ENCODE measurements around the gene GPATCH4. TPM values are rescaled to one million over a fixed set of nuclear protein-coding genes. Genes with fewer than 3 reads are reported as not detected.

Gene GPATCH4
- polyA plus RNA-seq, 2 donors, result 14.3 to 20.8 TPM

- 67 to 74% methylated on average over 4 of the region's 4 CpGs for WGBS, 2 donors
These were observed 15.0 kb downstream of the GPATCH4 start for GRCh38 chr1:156586323-156586722.

DNA sequence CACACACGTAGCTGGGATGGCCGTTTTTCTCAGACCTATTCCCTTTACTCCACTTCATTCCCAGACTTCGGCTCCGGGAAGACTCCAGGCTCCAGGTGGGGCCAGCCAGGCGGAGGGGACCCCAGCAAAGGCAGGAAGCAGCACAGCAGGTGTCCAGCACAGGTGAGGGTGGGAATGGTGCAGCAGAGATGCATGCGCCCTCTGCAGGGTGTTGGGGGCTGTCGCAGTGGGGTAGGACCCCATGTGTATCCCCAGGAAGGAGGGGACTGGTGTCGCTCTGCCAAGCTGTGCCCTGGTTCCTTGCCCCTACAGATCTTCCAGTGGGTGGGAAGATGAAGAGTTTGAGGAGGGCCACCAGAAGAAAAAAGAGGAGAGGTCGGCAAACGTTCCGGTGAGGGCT lies 16.5 kb downstream of the GPATCH4 start:
- no peaks in the 10 kb centered on the region for H3K27me3 ChIP-seq (ENCODE audit: control insufficient read depth in 1 of 2, insufficient read depth in 2 of 2, low read length in 2 of 2)
- 50 to 54% methylated on average over 11 of the region's 11 CpGs for WGBS, 2 donors
- H3K9me3 ChIP-seq (ENCODE audit: control insufficient read depth in 2 of 2, insufficient read depth in 1 of 2, low read depth in 1 of 2, low read length in 1 of 2), result no peaks in the 10 kb centered on the region
- H3K4me1 ChIP-seq (ENCODE audit: control insufficient read depth in 2 of 2, insufficient read depth in 2 of 2, low read length in 1 of 2), result no peaks in the 10 kb centered on the region
- H3K27ac ChIP-seq (ENCODE audit: low read depth in 2 of 2, low read length in 1 of 2), result no peak overlapping the region
- H3K4me3 ChIP-seq (ENCODE audit: low read depth in 1 of 2, low read length in 2 of 2), result no peak overlapping the region
- H3K36me3 ChIP-seq (ENCODE audit: control insufficient read depth in 2 of 2, insufficient read depth in 2 of 2, low read length in 1 of 2), result no peaks in the 10 kb centered on the region

More at GRCh38 chr1:156586323-156586722, 15.0 kb downstream of the GPATCH4 start:
- Histone ChIP-seq H3K27me3 (ENCODE audit: control insufficient read depth in 1 of 2, insufficient read depth in 2 of 2, low read length in 2 of 2) (no peaks in the 10 kb centered on the region), H3K4me3 (ENCODE audit: low read depth in 1 of 2, low read length in 2 of 2) (no peak overlapping the region), H3K27ac (ENCODE audit: low read depth in 2 of 2, low read length in 1 of 2) (no peak overlapping the region), H3K36me3 (ENCODE audit: control insufficient read depth in 2 of 2, insufficient read depth in 2 of 2, low read length in 1 of 2) (no peaks in the 10 kb centered on the region), H3K9me3 (ENCODE audit: control insufficient read depth in 2 of 2, insufficient read depth in 1 of 2, low read depth in 1 of 2, low read length in 1 of 2) (no peaks in the 10 kb centered on the region), H3K4me1 (ENCODE audit: control insufficient read depth in 2 of 2, insufficient read depth in 2 of 2, low read length in 1 of 2) (no peaks in the 10 kb centered on the region)

- H3K9me3 ChIP-seq (ENCODE audit: control insufficient read depth in 2 of 2, insufficient read depth in 1 of 2, low read depth in 1 of 2, low read length in 1 of 2), result no peaks in the 10 kb centered on the region
- WGBS, 2 donors, result 54 to 55% methylated on average over 20 of the region's 20 CpGs
These were observed 17.3 kb downstream of the GPATCH4 start for GRCh38 chr1:156583821-156584622.

GRCh38 chr1:156582388-156583017 lies 18.8 kb downstream of the GPATCH4 start:
- Histone ChIP-seq H3K4me1 (ENCODE audit: control insufficient read depth in 2 of 2, insufficient read depth in 2 of 2, low read length in 1 of 2) (no peaks in the 10 kb centered on the region), H3K4me3 (ENCODE audit: low read depth in 1 of 2, low read length in 2 of 2) (no peak overlapping the region), H3K27me3 (ENCODE audit: control insufficient read depth in 1 of 2, insufficient read depth in 2 of 2, low read length in 2 of 2) (no peaks in the 10 kb centered on the region), H3K9me3 (ENCODE audit: control insufficient read depth in 2 of 2, insufficient read depth in 1 of 2, low read depth in 1 of 2, low read length in 1 of 2) (no peaks in the 10 kb centered on the region), H3K36me3 (ENCODE audit: control insufficient read depth in 2 of 2, insufficient read depth in 2 of 2, low read length in 1 of 2) (no peaks in the 10 kb centered on the region), H3K27ac (ENCODE audit: low read depth in 2 of 2, low read length in 1 of 2) (no peak overlapping the region)
- WGBS, 2 donors, result 77 to 79% methylated on average over 9 of the region's 9 CpGs

More at GRCh38 chr1:156583821-156584622, 17.3 kb downstream of the GPATCH4 start:
- no peaks in the 10 kb centered on the region for H3K27me3 ChIP-seq (ENCODE audit: control insufficient read depth in 1 of 2, insufficient read depth in 2 of 2, low read length in 2 of 2)
- H3K27ac ChIP-seq (ENCODE audit: low read depth in 2 of 2, low read length in 1 of 2), result no peak overlapping the region
- no peaks in the 10 kb centered on the region for H3K4me1 ChIP-seq (ENCODE audit: control insufficient read depth in 2 of 2, insufficient read depth in 2 of 2, low read length in 1 of 2)
- no peaks in the 10 kb centered on the region for H3K36me3 ChIP-seq (ENCODE audit: control insufficient read depth in 2 of 2, insufficient read depth in 2 of 2, low read length in 1 of 2)
- H3K4me3 ChIP-seq (ENCODE audit: low read depth in 1 of 2, low read length in 2 of 2), result no peak overlapping the region

- WGBS, 2 donors, result 77% methylated on average over 21 of the region's 21 CpGs
- Histone ChIP-seq H3K4me3 (ENCODE audit: low read depth in 1 of 2, low read length in 2 of 2) (no peak overlapping the region), H3K4me1 (ENCODE audit: control insufficient read depth in 2 of 2, insufficient read depth in 2 of 2, low read length in 1 of 2) (no peaks in the 10 kb centered on the region), H3K36me3 (ENCODE audit: control insufficient read depth in 2 of 2, insufficient read depth in 2 of 2, low read length in 1 of 2) (no peaks in the 10 kb centered on the region), H3K9me3 (ENCODE audit: control insufficient read depth in 2 of 2, insufficient read depth in 1 of 2, low read depth in 1 of 2, low read length in 1 of 2) (no peaks in the 10 kb centered on the region), H3K27ac (ENCODE audit: low read depth in 2 of 2, low read length in 1 of 2) (no peak overlapping the region), H3K27me3 (ENCODE audit: control insufficient read depth in 1 of 2, insufficient read depth in 2 of 2, low read length in 2 of 2) (no peaks in the 10 kb centered on the region)
These were observed 19.5 kb downstream of the GPATCH4 start for GRCh38 chr1:156581661-156582387.

DNA sequence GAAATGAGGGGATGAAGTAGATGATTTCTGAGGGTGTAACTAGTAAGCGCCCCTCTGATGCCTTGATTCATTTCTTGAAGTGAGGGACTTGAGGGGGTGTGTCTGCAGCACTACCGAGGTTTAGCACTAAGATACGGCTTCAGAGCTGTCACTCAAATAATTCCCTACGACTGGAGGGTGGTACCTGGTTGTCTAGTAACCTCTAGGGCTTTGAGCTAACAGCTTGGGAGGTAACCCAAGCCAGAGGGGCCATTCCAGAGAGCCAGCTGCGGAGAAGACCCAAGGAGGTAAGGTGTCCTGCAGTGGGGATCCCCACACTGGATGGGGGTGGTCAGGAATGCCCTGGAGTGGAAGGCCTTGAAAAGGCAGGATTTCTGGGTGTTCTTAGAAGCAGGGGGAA lies 21.8 kb downstream of the GPATCH4 start, which contains the start of gene TTC24:
Gene TTC24, plus strand, starts transcription at position 252 of the 400 bp plus-strand sequence. CDS start 1,642 bp downstream, outside the sequence.
- no peak within 1 kb of the TSS for H3K27ac ChIP-seq (ENCODE audit: low read depth in 2 of 2, low read length in 1 of 2)
- 70 to 77% methylated on average over 5 of the region's 5 CpGs for WGBS, 2 donors
- H3K4me1 ChIP-seq (ENCODE audit: control insufficient read depth in 2 of 2, insufficient read depth in 2 of 2, low read length in 1 of 2), result no peaks in the 10 kb centered on the region
- H3K4me3 ChIP-seq (ENCODE audit: low read depth in 1 of 2, low read length in 2 of 2), result no peak within 1 kb of the TSS
- no peaks in the 10 kb centered on the region for H3K9me3 ChIP-seq (ENCODE audit: control insufficient read depth in 2 of 2, insufficient read depth in 1 of 2, low read depth in 1 of 2, low read length in 1 of 2)
- H3K27me3 ChIP-seq (ENCODE audit: control insufficient read depth in 1 of 2, insufficient read depth in 2 of 2, low read length in 2 of 2), result no peaks in the 10 kb centered on the region
- no peaks in the 10 kb centered on the region for H3K36me3 ChIP-seq (ENCODE audit: control insufficient read depth in 2 of 2, insufficient read depth in 2 of 2, low read length in 1 of 2)

DNA sequence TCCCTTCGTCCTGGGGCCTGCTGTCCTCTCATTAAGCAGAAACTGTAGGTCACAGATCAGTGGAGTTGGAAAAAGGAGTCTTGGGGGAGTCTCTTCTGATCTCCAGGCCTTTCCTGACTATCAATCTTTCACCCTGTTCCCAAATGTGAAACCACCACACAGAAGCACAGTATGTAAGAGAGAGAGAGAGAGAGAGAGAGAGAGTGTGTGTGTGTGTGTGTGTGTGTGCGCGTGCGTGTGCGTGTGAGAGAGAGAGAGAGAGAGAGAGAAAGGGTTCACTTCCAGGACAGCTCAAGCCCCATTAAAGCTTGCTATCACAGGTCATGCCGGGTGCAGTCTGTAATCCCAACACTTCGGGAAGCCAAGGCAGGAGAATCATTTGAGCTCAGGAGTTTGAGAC lies 23.2 kb downstream of the GPATCH4 start:
- Histone ChIP-seq H3K27me3 (ENCODE audit: control insufficient read depth in 1 of 2, insufficient read depth in 2 of 2, low read length in 2 of 2) (no peaks in the 10 kb centered on the region), H3K27ac (ENCODE audit: low read depth in 2 of 2, low read length in 1 of 2) (no peak overlapping the region), H3K36me3 (ENCODE audit: control insufficient read depth in 2 of 2, insufficient read depth in 2 of 2, low read length in 1 of 2) (no peaks in the 10 kb centered on the region), H3K4me1 (ENCODE audit: control insufficient read depth in 2 of 2, insufficient read depth in 2 of 2, low read length in 1 of 2) (no peaks in the 10 kb centered on the region), H3K4me3 (ENCODE audit: low read depth in 1 of 2, low read length in 2 of 2) (no peak overlapping the region), H3K9me3 (ENCODE audit: control insufficient read depth in 2 of 2, insufficient read depth in 1 of 2, low read depth in 1 of 2, low read length in 1 of 2) (no peaks in the 10 kb centered on the region)
- 51 to 69% methylated on average over 3 to 7 of the region's 7 CpGs for WGBS, 2 donors

DNA sequence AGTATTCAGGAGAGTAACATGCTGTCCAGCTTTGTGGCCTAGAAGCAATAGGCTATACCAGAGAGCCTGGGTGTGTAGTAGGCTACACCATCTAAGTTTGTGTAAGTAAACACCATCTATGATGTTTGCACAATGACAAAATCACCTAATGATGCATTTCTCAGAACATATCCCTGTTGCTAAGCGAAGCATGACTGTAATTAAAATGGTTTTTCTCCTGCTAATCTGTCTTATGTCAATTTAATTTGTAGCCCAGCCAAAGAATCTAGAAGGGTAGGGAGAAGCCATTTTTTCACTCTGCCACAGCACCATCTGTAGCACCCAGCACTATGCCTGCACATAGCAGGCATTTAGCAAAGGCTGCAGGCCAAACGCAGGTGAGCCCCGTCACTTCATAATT lies 23.7 kb downstream of the GPATCH4 start:
- 84 to 85% methylated on average over 3 of the region's 3 CpGs for WGBS, 2 donors
- Histone ChIP-seq H3K27ac (ENCODE audit: low read depth in 2 of 2, low read length in 1 of 2) (no peak overlapping the region), H3K36me3 (ENCODE audit: control insufficient read depth in 2 of 2, insufficient read depth in 2 of 2, low read length in 1 of 2) (no peaks in the 10 kb centered on the region), H3K4me1 (ENCODE audit: control insufficient read depth in 2 of 2, insufficient read depth in 2 of 2, low read length in 1 of 2) (no peaks in the 10 kb centered on the region), H3K4me3 (ENCODE audit: low read depth in 1 of 2, low read length in 2 of 2) (no peak overlapping the region), H3K27me3 (ENCODE audit: control insufficient read depth in 1 of 2, insufficient read depth in 2 of 2, low read length in 2 of 2) (no peaks in the 10 kb centered on the region), H3K9me3 (ENCODE audit: control insufficient read depth in 2 of 2, insufficient read depth in 1 of 2, low read depth in 1 of 2, low read length in 1 of 2) (no peaks in the 10 kb centered on the region)

GRCh38 chr1:156574039-156574633 lies 27.1 kb downstream of the GPATCH4 start:
- Histone ChIP-seq H3K27ac (ENCODE audit: low read depth in 2 of 2, low read length in 1 of 2) (no peak overlapping the region), H3K27me3 (ENCODE audit: control insufficient read depth in 1 of 2, insufficient read depth in 2 of 2, low read length in 2 of 2) (no peaks in the 10 kb centered on the region), H3K4me1 (ENCODE audit: control insufficient read depth in 2 of 2, insufficient read depth in 2 of 2, low read length in 1 of 2) (peaks cover 2% of the 10 kb centered on the region in 2 donors), H3K9me3 (ENCODE audit: control insufficient read depth in 2 of 2, insufficient read depth in 1 of 2, low read depth in 1 of 2, low read length in 1 of 2) (no peaks in the 10 kb centered on the region), H3K36me3 (ENCODE audit: control insufficient read depth in 2 of 2, insufficient read depth in 2 of 2, low read length in 1 of 2) (no peaks in the 10 kb centered on the region), H3K4me3 (ENCODE audit: low read depth in 1 of 2, low read length in 2 of 2) (no peak overlapping the region)
- 49 to 78% methylated on average over 2 of the region's 2 CpGs for WGBS, 2 donors
